Inflammatory macrophage (primary cell): Measurements from ENCODE around the gene ZNF827.

ENCODE experiments used
- DNase-seq, 2 donors: peaks; one replicate each; pipeline ENCODE4 v3.0.0-alpha.2; 2020 to 2022
- total RNA-seq, 18 experiments: gene quantifications; one replicate each; lab custom pipeline; 2026; ENCODE audit warnings: mixed read lengths in 6 of 18, inconsistent platforms in 2 of 18; lab: John Stamatoyannopoulos, UW

Gene ZNF827, protein sequence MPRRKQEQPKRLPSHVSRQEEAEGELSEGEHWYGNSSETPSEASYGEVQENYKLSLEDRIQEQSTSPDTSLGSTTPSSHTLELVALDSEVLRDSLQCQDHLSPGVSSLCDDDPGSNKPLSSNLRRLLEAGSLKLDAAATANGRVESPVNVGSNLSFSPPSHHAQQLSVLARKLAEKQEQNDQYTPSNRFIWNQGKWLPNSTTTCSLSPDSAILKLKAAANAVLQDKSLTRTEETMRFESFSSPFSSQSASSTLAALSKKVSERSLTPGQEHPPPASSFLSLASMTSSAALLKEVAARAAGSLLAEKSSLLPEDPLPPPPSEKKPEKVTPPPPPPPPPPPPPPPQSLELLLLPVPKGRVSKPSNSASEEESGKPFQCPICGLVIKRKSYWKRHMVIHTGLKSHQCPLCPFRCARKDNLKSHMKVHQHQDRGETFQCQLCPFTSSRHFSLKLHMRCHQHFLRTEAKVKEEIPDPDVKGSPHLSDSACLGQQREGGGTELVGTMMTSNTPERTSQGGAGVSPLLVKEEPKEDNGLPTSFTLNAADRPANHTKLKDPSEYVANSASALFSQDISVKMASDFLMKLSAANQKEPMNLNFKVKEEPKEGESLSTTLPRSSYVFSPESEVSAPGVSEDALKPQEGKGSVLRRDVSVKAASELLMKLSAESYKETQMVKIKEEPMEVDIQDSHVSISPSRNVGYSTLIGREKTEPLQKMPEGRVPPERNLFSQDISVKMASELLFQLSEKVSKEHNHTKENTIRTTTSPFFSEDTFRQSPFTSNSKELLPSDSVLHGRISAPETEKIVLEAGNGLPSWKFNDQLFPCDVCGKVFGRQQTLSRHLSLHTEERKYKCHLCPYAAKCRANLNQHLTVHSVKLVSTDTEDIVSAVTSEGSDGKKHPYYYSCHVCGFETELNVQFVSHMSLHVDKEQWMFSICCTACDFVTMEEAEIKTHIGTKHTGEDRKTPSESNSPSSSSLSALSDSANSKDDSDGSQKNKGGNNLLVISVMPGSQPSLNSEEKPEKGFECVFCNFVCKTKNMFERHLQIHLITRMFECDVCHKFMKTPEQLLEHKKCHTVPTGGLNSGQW
- 0.05 to 1.2 (median 0.30) reads per million in 18 experiments for total RNA-seq

- DNase-seq: peak; percentile 7 to 25
Measured at GRCh38 chr4:145938618-145939440, at the start of gene ZNF827. Gene ZNF827, minus strand, starts transcription at chr4:145938823. Its CDS starts 416 bp downstream, at chr4:145938407.

DNA sequence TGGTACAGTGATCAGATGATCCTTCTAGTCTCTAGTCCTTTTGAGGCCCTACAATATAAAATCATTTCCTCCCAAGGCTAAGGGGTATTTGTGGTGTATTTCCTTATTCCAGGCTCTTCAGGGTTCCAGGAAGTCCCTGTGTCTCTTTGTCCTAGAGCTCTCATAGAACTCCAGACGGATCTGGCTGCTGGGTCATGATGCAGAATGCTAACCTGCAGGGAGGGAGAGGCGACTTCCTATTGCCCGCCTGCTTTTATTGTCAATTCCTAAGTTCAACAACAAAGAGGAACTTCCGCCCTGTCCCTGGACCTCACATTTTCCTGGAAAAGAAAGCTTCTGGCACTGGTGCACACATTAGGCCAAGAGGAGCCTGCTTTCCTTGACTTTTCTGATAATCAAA is 45.9 kb upstream of the ZNF827 start:
- no peak for DNase-seq

DNA sequence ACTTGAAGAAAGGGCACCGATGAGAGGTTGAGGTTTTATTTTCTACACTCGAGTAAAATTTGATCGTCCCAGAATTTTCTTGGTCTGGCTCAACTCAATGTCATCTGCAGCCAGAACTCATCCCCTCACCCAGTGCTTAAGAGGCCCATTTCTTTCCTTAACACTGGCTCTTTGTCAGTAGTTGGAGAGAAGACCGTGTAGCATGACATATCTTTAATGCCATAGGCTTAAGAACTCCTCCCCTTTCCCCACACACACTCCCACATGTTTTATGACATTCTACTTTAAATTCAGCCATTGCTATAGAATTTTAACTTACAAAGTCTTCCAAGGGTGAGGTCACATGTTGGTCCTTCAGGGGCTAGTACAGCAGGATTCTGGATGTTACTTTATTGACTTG is 44.2 kb upstream of the ZNF827 start:
- no peak for DNase-seq

- no peak for DNase-seq
Measured at GRCh38 chr4:145979160-145979559, 40.5 kb upstream of the ZNF827 start.

DNA sequence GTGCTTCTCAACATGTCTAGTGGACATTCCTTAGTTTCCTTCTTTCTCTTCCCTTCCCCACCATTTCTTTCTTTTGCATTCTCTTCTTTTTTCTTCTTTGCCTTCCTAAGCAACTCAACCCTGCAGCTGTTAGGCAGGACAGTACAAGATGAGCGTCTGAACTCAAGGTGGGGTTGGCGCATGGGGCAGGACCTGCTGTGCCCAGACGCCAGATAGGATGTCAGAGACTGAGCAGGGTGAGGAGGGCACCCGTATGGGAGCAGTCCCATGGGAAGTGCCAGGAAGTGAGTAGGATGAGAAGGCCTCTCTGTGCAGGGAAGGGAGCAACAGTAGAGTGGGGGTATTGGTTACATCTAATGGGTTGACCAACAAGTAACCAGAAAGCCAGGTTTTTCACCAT is 38.1 kb upstream of the ZNF827 start:
- DNase-seq: no peak

- DNase-seq: no peak
Measured at GRCh38 chr4:145960012-145960411, 21.4 kb upstream of the ZNF827 start.

GRCh38 chr4:145957302-145957701 is 18.7 kb upstream of the ZNF827 start:
- peak; percentile 59 to 66 for DNase-seq

DNA sequence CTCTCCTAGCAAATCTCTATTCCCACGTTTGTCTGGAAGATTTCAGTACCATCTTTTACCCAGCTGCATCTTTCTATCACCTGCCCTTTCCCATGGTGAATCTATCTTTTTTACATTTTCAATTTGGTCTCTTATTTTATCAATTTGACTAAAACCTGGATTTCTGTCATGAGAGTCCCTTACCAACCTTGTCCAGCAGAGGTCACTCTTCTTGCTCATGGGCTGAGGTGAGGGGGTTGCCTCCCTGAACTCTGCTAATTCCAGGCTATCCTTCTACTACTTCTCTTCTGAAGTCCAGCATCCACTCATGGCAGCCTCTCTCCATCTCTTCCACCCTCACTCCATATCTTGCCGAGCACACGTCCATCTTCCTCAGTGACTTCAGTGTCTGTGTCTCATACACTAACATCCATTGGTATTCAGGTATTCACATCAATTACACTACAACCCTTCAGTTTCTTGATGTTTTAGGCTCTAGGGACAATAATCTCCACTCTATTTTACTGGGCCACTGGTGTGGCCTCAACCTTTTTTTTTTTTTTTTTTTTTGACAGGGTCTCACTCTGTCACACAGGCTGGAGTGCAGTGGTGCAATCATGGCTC is 17.8 kb upstream of the ZNF827 start:
- peak; percentile 17 to 18 for DNase-seq

- DNase-seq: no peak
Measured at GRCh38 chr4:145954924-145955339, 16.3 kb upstream of the ZNF827 start.

DNA sequence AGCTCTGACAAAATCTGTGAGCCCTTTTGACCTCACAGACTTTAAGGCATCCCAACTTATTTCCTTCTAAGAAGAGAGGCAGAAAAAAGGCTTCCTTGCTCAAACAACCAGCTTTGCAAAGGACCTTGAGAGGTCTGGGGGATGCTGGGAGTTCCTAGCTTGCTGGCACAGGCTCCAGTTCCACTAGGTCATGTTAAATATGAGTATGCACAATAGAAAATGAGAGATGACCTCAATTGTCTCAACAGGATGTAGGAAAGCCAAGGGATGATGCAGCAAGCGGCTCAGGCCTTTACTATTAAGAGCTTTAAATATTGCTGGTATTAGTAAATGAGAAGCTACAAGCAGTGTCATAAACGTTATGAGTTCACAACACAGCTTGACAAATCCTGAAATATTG is 13.3 kb upstream of the ZNF827 start:
- DNase-seq: no peak

GRCh38 chr4:145945431-145946155 is 7.0 kb upstream of the ZNF827 start:
- DNase-seq: no peak

DNA sequence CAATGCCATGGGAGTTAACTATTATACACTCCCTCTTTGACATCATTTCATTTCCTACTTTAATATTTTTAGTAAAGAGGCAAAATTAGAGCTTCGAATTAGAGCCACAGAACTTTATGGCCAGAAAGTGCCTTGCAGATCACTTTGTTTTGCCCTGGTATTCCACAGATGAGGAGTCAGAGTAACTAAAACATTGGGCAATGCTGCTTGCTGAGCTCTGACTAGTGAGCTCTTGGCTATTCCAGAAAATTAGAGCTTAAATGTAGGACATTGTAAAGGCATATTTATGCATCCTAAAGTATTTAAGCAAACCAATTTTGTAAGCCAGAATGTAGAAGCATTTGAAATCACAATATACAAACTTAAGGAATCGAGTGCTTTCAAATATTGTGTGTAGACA is 6.3 kb upstream of the ZNF827 start:
- DNase-seq: no peak

DNA sequence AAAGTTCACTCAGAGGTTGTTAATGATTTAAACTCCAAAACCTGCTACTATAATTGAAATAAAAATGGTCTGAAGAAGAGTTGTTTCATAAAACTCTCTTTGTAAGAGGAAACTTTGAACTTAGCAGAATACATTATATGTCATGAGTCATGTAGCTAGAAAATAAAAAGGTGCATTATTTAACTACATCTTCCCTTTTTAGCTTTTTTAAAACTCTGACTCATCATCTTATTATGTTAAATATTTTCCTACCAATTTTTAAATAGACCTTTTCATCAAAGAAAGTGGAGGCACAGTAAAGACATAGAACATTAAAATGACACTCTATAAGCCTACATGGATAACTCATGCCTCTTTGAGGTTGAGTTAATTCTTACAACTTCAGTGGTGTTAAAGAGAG is 1.2 kb upstream of the ZNF827 start:
- DNase-seq: no peak

GRCh38 chr4:145939441-145939750 is 773 bp upstream of the ZNF827 start:
- DNase-seq: no peak

GRCh38 chr4:145937971-145938611 is 532 bp downstream of the ZNF827 start:
- no peak for DNase-seq

GRCh38 chr4:145936997-145937901 is 1.4 kb downstream of the ZNF827 start:
- DNase-seq: peak in 1 of 2 donors; percentile 7

DNA sequence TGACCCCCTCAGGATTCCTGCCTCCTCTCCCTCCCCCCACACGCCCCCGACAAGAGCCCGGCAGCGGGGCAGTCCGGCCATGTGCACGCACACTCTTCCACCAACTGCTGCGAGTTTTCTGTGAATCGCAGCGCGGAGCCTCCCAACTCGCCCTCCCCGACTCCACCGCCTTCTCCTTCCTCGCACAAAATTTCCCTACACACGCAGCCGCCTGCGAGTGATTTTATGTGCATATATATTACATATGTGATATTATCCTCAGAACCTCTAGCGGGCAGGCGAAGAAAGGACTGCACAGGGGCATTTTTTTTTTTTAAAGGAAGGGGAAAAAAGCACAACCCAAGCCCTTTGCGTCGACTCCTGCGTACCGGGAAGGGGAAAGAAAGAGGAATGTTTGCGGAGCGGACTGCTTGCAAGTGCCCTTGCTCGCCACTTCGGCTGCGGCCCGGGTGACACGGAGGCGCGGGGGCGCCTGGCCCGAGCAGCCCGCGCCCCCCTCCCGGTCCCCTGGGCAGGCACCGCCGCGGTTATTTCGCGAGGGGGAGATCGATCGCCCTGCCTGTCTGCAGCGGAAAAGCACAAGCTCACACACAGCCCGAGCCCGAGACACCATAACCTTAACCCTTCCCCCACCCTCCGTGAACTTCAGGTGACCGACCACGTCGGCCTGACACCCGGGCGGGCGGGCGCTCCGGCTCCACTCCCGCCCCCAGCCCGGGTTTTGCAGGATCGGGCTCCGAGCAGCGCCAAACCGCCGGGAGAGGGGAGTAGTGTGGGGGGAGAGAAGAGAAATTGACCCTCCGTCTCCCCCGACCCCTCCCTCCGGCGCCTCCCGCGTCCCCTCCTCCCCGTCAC is 2.3 kb downstream of the ZNF827 start:
- peak; percentile 32 to 47 for DNase-seq
